PC-9 (cell line): ENCODE results near the gene ZNRF4.

Experiments used
- EZH2 ChIP-seq: fragments of 200-600 bp; sonication (generic); IDR thresholded peaks from 2 replicates; pipeline ENCODE4 v1.8.0; 2017; ENCODE audit warnings: antibody characterized with exemption, low read depth
- TF ChIP-seq, protein P1 (sequence below): fragments of 200-600 bp; sonication (generic); conservative IDR thresholded peaks from 2 replicates; pipeline ENCODE4 v1.6.1; 2017; ENCODE audit warnings: mixed run types, antibody characterized with exemption, mild to moderate bottlenecking, moderate library complexity

DNA sequence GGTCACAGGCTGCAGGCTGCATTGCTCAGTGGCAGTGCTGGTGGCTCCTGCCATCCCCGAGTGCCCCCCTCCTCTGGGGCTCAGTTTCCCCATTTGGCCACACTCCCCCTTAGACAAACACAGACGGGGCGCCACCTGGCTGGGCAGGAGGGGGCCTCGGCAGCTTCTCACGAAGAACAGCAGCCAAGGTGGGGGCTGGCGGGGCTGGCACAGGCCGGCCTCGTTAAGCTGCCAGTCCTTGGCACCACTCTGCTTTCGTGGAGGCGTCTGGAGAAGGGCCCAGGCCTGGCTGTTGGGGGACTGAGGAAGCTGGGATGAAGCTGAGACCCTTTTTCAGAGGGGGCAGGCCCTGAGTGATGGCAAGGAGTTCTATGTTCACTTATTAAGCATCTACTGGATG, 3.7 kb upstream of the ZNRF4 start:
- TF ChIP-seq, protein P1, sequence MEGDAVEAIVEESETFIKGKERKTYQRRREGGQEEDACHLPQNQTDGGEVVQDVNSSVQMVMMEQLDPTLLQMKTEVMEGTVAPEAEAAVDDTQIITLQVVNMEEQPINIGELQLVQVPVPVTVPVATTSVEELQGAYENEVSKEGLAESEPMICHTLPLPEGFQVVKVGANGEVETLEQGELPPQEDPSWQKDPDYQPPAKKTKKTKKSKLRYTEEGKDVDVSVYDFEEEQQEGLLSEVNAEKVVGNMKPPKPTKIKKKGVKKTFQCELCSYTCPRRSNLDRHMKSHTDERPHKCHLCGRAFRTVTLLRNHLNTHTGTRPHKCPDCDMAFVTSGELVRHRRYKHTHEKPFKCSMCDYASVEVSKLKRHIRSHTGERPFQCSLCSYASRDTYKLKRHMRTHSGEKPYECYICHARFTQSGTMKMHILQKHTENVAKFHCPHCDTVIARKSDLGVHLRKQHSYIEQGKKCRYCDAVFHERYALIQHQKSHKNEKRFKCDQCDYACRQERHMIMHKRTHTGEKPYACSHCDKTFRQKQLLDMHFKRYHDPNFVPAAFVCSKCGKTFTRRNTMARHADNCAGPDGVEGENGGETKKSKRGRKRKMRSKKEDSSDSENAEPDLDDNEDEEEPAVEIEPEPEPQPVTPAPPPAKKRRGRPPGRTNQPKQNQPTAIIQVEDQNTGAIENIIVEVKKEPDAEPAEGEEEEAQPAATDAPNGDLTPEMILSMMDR, result no peak
- no peak for TF ChIP-seq EZH2
